Glutamatergic neuron (in vitro differentiated cells): Measurements from ENCODE around the gene DSCAML1. TPM values are rescaled to one million over a fixed set of nuclear protein-coding genes. Genes with fewer than 3 reads are reported as not detected.

Experiments used
- DNase-seq: peaks from one replicate; pipeline ENCODE4 v3.0.0; 2022
- H3K27ac Mint-ChIP-seq: one replicate; pipeline ENCODE4 v1.8.0; 2020; ENCODE audit warnings: mild to moderate bottlenecking, mixed read lengths, inconsistent platforms; ENCODE audit not compliant: unreplicated experiment
- H3K27me3 Mint-ChIP-seq: one replicate; pipeline ENCODE4 v1.8.0; 2020; ENCODE audit warnings: mild to moderate bottlenecking, moderate library complexity, mixed read lengths, inconsistent platforms; ENCODE audit not compliant: unreplicated experiment
- H3K36me3 Mint-ChIP-seq: one replicate; pipeline ENCODE4 v1.8.0; 2020; ENCODE audit warnings: mild to moderate bottlenecking, mixed read lengths, inconsistent platforms; ENCODE audit not compliant: unreplicated experiment
- H3K4me1 Mint-ChIP-seq: one replicate; pipeline ENCODE4 v1.8.0; 2020; ENCODE audit warnings: mild to moderate bottlenecking, low read depth, mixed read lengths, inconsistent platforms; ENCODE audit not compliant: unreplicated experiment
- H3K4me3 Mint-ChIP-seq: one replicate; pipeline ENCODE4 v1.8.0; 2020; ENCODE audit warnings: mild to moderate bottlenecking, mixed read lengths, inconsistent platforms; ENCODE audit not compliant: unreplicated experiment
- H3K9me3 Mint-ChIP-seq: one replicate; pipeline ENCODE4 v1.8.0; 2020; ENCODE audit warnings: mild to moderate bottlenecking, moderate library complexity, mixed read lengths, inconsistent platforms; ENCODE audit not compliant: unreplicated experiment
- total RNA-seq: library from RNA; stranded (reverse); fragmentation: NEBNext Ultra II Directional; extraction: Animal tissue kit (Norgen Biotek cat#: 25700); gene quantifications from one replicate; pipeline ENCODE4 v1.2.1, GENCODE V29; 2021; ENCODE audit not compliant: unreplicated experiment
- TF ChIP-seq, protein P1 (sequence below): fragments of 200-600 bp; sonication (generic); IDR thresholded peaks from one replicate; pipeline ENCODE4 v1.5.0; 2021; ENCODE audit not compliant: partially characterized antibody, unreplicated experiment

Gene DSCAML1
- total RNA-seq, 1 donor from 2014 or later: 0.07 TPM

DNA sequence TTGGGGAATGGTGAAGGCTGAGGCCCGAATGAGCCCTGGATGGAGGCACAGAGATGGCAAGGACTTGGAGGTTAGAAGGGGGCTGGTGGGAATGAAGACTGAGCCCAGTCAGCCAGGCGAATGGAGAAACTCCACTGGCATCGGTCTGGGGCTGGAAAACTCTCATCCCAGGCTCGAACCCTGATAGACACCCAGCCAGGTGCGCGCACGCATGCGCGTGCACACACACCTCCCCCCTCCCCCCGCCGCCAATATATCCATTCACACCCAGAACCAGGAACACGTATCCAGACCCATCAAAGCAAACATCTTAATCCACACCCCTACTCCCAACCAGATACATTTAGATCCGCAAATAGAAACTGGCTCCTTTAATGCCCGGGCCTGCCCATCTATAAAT, 330.1 kb downstream of the DSCAML1 start:
- DNase-seq: no peak
- TF ChIP-seq, protein P1, sequence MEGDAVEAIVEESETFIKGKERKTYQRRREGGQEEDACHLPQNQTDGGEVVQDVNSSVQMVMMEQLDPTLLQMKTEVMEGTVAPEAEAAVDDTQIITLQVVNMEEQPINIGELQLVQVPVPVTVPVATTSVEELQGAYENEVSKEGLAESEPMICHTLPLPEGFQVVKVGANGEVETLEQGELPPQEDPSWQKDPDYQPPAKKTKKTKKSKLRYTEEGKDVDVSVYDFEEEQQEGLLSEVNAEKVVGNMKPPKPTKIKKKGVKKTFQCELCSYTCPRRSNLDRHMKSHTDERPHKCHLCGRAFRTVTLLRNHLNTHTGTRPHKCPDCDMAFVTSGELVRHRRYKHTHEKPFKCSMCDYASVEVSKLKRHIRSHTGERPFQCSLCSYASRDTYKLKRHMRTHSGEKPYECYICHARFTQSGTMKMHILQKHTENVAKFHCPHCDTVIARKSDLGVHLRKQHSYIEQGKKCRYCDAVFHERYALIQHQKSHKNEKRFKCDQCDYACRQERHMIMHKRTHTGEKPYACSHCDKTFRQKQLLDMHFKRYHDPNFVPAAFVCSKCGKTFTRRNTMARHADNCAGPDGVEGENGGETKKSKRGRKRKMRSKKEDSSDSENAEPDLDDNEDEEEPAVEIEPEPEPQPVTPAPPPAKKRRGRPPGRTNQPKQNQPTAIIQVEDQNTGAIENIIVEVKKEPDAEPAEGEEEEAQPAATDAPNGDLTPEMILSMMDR: no peak
- H3K9me3 Mint-ChIP-seq: peaks cover 4% of the 10 kb centered on the region
- peaks cover 5% of the 10 kb centered on the region for H3K36me3 Mint-ChIP-seq
- H3K4me1 Mint-ChIP-seq: peaks cover 3% of the 10 kb centered on the region
- H3K4me3 Mint-ChIP-seq: no peak overlapping the region
- H3K27me3 Mint-ChIP-seq: peaks cover 5% of the 10 kb centered on the region
- H3K27ac Mint-ChIP-seq: no peak overlapping the region

DNA sequence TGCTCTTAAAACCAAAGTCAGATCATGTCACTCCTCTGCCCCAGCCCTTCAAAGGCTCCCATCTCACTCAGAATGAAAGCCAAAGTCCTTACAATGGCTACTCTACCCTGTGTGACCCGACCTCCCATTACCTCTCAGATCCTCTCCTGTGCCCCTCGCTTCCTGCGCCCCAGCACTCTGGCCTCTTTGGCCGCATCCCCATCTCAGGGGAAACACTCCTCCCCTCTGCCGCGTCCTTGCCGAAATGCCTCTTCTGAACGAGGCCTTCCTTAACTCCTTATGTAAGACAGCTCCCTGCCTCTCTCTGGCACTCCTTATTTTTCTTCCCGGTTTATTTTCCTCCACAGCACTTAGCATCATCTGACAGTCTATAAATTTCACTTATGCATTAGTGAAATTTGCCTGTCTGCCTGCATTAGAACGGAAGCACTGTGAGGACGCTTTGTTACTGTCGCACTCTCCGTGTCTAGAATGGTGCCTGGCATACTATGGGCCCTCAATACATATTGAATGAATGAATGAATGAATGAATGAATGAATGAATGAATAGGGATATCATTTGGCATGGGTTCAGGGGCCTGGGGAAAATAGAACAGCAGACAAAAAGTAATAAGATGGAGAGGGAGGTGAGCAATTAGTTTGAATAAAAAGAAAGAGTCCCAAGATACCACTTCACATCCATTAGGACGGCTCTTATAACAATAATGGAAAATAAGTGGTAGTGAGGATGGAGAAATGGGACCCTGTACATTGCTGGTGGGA, 331.6 kb downstream of the DSCAML1 start:
- Mint-ChIP-seq H3K4me3 (no peak overlapping the region), H3K36me3 (peaks cover 5% of the 10 kb centered on the region), H3K27ac (no peak overlapping the region), H3K4me1 (peaks cover 3% of the 10 kb centered on the region), H3K9me3 (peaks cover 4% of the 10 kb centered on the region), H3K27me3 (peaks cover 5% of the 10 kb centered on the region)
- TF ChIP-seq, protein P1: no peak
- no peak for DNase-seq

DNA sequence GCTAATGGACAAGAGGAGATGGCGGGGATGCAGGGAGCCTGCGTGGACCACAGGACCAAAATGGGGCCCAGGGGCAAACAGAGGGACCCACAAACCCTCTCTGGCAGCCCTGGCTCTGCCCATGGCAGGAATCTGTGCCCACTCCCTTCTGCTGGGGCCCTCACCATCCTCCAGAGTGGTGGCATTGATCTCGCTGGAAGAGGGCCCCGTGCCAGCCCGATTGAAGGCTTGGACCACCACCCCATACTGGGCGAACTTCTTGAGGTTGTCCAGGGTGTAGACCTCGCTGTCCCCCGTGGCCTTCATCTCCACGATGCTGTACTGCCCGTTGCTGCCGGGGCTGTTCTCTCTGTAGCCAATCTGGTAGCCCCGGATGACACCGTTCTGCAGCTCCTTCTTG, 332.2 kb downstream of the DSCAML1 start:
- Mint-ChIP-seq H3K36me3 (peaks cover 8% of the 10 kb centered on the region), H3K4me3 (no peak overlapping the region), H3K9me3 (peaks cover 5% of the 10 kb centered on the region), H3K27me3 (peaks cover 8% of the 10 kb centered on the region), H3K27ac (no peak overlapping the region), H3K4me1 (peaks cover 3% of the 10 kb centered on the region)
- no peak for DNase-seq
- TF ChIP-seq, protein P1: no peak

DNA sequence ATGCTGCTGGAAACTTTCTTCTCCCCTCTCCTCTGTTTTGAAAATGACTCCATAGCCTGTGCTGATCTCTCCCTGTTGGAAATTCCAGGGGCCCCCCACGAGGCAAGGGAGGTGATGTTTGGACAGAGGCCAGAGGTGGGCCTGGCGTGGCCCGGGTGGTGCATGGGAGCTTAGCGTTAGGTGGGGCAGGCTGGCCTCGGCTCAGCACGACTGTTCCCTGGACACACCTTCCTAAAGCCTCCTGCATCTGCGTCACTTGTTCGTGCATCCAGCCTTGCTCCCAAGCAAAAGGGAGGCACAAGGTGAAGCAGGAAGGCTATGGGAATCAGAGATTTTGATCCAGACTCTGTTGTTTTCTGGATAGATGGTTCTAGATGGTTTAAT, 334.2 kb downstream of the DSCAML1 start:
- peaks cover 10% of the 10 kb centered on the region for H3K27me3 Mint-ChIP-seq
- TF ChIP-seq, protein P1: no peak
- H3K27ac Mint-ChIP-seq: no peak overlapping the region
- H3K4me1 Mint-ChIP-seq: peaks cover 3% of the 10 kb centered on the region
- no peak for DNase-seq
- H3K4me3 Mint-ChIP-seq: no peak overlapping the region
- H3K36me3 Mint-ChIP-seq: peaks cover 8% of the 10 kb centered on the region
- H3K9me3 Mint-ChIP-seq: peaks cover 3% of the 10 kb centered on the region

DNA sequence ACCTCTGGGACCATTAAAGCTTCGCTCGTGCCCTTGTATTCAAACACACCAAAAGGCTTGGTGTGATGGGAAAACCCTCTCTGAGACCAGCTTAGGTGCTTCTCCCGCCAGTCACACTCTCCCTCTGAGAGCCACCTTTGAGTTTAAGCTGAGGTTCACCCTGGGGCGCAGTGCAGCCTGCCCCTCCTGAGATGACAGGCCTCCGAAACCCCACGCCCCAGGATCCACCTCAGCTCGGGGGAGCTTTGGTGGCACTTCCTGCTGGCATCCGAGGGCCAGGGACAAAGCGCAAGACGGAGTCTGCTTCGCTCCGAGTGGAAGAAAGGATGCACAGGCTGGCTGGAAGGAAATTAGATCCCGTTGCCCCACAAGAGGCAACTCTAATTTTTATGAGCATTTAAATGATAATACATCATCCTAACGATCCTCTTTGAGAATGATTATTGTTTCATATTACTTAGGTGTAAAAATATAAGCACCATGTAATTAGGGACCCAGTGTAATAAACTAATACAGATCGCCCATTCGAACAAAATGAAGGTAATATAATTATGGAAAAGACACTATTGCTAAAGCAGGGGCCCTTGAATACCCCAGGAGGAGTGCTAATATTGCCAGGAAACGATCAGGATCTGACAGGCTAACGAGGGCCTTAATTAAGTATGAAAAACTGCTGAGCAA, 334.7 kb downstream of the DSCAML1 start:
- no peak overlapping the region for H3K27ac Mint-ChIP-seq
- DNase-seq: no peak
- peaks cover 3% of the 10 kb centered on the region for H3K4me1 Mint-ChIP-seq

More for the DNA sequence above, 334.7 kb downstream of the DSCAML1 start:
- H3K36me3 Mint-ChIP-seq: peaks cover 8% of the 10 kb centered on the region
- peaks cover 10% of the 10 kb centered on the region for H3K27me3 Mint-ChIP-seq
- TF ChIP-seq, protein P1: no peak
- H3K4me3 Mint-ChIP-seq: no peak overlapping the region
- peaks cover 3% of the 10 kb centered on the region for H3K9me3 Mint-ChIP-seq
